HEK293 (cell line): ENCODE results near the gene LBH.

ENCODE experiments used
- CTCF ChIA-PET: fragments of 350-600 bp; formaldehyde crosslinking; extraction: SDS; loops from one replicate; lab custom pipeline; 2021; ENCODE audit warnings: antibody characterized with exemption; lab: Yijun Ruan, JAX
- POLR2A ChIA-PET: fragments of 300-600 bp; formaldehyde crosslinking; extraction: SDS; loops from one replicate; lab custom pipeline; 2020; ENCODE audit warnings: antibody characterized with exemption, inconsistent platforms; lab: Yijun Ruan, JAX
- H3K27ac ChIP-seq: fragments of 200-500 bp; sonication (Bioruptor generic); 2 replicates; pipeline ENCODE4 v1.5.1; 2014; ENCODE audit warnings: low read depth, low read length, control low read depth, inconsistent platforms; ENCODE audit errors: extremely low read depth
- H3K36me3 ChIP-seq, 2 experiments: fragments of 200-500 bp in 1 of 2; sonication (Bioruptor generic) in 1 of 2; 1 replicate in 1 of 2; 2 replicates in 1 of 2; pipeline ENCODE4 v1.5.1; 2014 to 2017; ENCODE audit warnings: inconsistent platforms in 2 of 2, low read length in 2 of 2; ENCODE audit not compliant: control insufficient read depth in 2 of 2, insufficient read depth in 1 of 2
- H3K4me1 ChIP-seq: fragments of 200-500 bp; sonication (Bioruptor generic); 2 replicates; pipeline ENCODE4 v1.5.1; 2014; ENCODE audit warnings: mild to moderate bottlenecking, low read length, inconsistent platforms; ENCODE audit not compliant: control insufficient read depth, insufficient read depth
- H3K4me3 ChIP-seq: 2 replicates; pipeline ENCODE4 v1.5.1; 2011; ENCODE audit warnings: low read depth, mild to moderate bottlenecking, control low read depth, low read length, moderate library complexity
- H3K9me3 ChIP-seq: fragments of 200-500 bp; sonication (Bioruptor generic); 2 replicates; pipeline ENCODE4 v1.5.1; 2014; ENCODE audit warnings: low read depth, low read length, inconsistent platforms; ENCODE audit not compliant: control insufficient read depth, insufficient read depth
- HIC1 ChIP-seq: fragments of 450-650 bp; formaldehyde crosslinking; IDR thresholded peaks from 2 replicates; pipeline ENCODE4 v1.5.1; 2016; ENCODE audit warnings: missing biosample characterization, missing genetic modification characterization
- HOXD13 ChIP-seq: sonication (generic); formaldehyde crosslinking; IDR thresholded peaks from 2 replicates; pipeline ENCODE4 v1.8.0; 2022; ENCODE audit warnings: missing genetic modification reagents, borderline replicate concordance
- INSM2 ChIP-seq: fragments of 450-650 bp; formaldehyde crosslinking; IDR thresholded peaks from 2 replicates; pipeline ENCODE4 v1.5.1; 2016; ENCODE audit warnings: missing biosample characterization, missing genetic modification characterization
- KLF8 ChIP-seq: fragments of 450-650 bp; formaldehyde crosslinking; IDR thresholded peaks from 2 replicates; pipeline ENCODE4 v1.5.1; 2016; ENCODE audit warnings: missing biosample characterization, missing genetic modification characterization
- OSR2 ChIP-seq: fragments of 450-650 bp; formaldehyde crosslinking; IDR thresholded peaks from 2 replicates; pipeline ENCODE4 v1.5.1; 2016; ENCODE audit warnings: missing biosample characterization, missing genetic modification characterization
- OVOL3 ChIP-seq: fragments of 450-650 bp; formaldehyde crosslinking; IDR thresholded peaks from 2 replicates; pipeline ENCODE4 v1.5.1; 2016; ENCODE audit warnings: missing biosample characterization, missing genetic modification characterization
- PBX3 ChIP-seq: sonication (generic); formaldehyde crosslinking; IDR thresholded peaks from 2 replicates; pipeline ENCODE4 v1.8.1; 2022; ENCODE audit warnings: mild to moderate bottlenecking, moderate library complexity, missing genetic modification reagents
- SCRT1 ChIP-seq: fragments of 450-650 bp; formaldehyde crosslinking; IDR thresholded peaks from 2 replicates; pipeline ENCODE4 v1.5.1; 2016; ENCODE audit warnings: missing biosample characterization, missing genetic modification characterization, borderline replicate concordance
- SP2 ChIP-seq: fragments of 450-650 bp; formaldehyde crosslinking; IDR thresholded peaks from 2 replicates; pipeline ENCODE4 v1.5.1; 2016; ENCODE audit warnings: missing biosample characterization, missing genetic modification characterization
- ZBTB26 ChIP-seq: fragments of 450-650 bp; formaldehyde crosslinking; optimal IDR thresholded peaks from 2 replicates; pipeline ENCODE3; 2016; ENCODE audit warnings: missing biosample characterization, mild to moderate bottlenecking, missing genetic modification characterization
- ZFP37 ChIP-seq: fragments of 450-650 bp; formaldehyde crosslinking; IDR thresholded peaks from 2 replicates; pipeline ENCODE4 v1.5.1; 2016; ENCODE audit warnings: missing biosample characterization, missing genetic modification characterization
- ZNF146 ChIP-seq: fragments of 450-650 bp; formaldehyde crosslinking; IDR thresholded peaks from 2 replicates; pipeline ENCODE4 v1.5.1; 2016; ENCODE audit warnings: missing biosample characterization, missing genetic modification characterization
- ZNF155 ChIP-seq: fragments of 450-650 bp; formaldehyde crosslinking; IDR thresholded peaks from 2 replicates; pipeline ENCODE4 v1.5.1; 2016; ENCODE audit warnings: missing biosample characterization, missing genetic modification characterization
- ZNF16 ChIP-seq: fragments of 450-650 bp; formaldehyde crosslinking; IDR thresholded peaks from 2 replicates; pipeline ENCODE4 v1.5.1; 2016; ENCODE audit warnings: low read depth, missing biosample characterization, missing genetic modification characterization
- ZNF169 ChIP-seq: fragments of 450-650 bp; formaldehyde crosslinking; IDR thresholded peaks from 2 replicates; pipeline ENCODE4 v1.5.1; 2016; ENCODE audit warnings: missing biosample characterization, missing genetic modification characterization
- ZNF19 ChIP-seq: fragments of 450-650 bp; formaldehyde crosslinking; IDR thresholded peaks from 2 replicates; pipeline ENCODE4; 2016; ENCODE audit warnings: missing biosample characterization, missing genetic modification characterization, low read depth
- ZNF202 ChIP-seq: fragments of 450-650 bp; formaldehyde crosslinking; IDR thresholded peaks from 2 replicates; pipeline ENCODE4 v1.5.1; 2016; ENCODE audit warnings: missing biosample characterization, missing genetic modification characterization, borderline replicate concordance
- ZNF292 ChIP-seq: fragments of 450-650 bp; formaldehyde crosslinking; IDR thresholded peaks from 2 replicates; pipeline ENCODE4 v1.5.1; 2016; ENCODE audit warnings: low read depth, missing biosample characterization, missing genetic modification characterization, borderline replicate concordance
- ZNF362 ChIP-seq: fragments of 450-650 bp; formaldehyde crosslinking; IDR thresholded peaks from 2 replicates; pipeline ENCODE4 v1.5.1; 2016; ENCODE audit warnings: missing biosample characterization, missing genetic modification characterization
- ZNF37A ChIP-seq: fragments of 450-650 bp; IDR thresholded peaks from 2 replicates; pipeline ENCODE4 v1.5.1; 2018; ENCODE audit warnings: missing biosample characterization, missing genetic modification characterization
- ZNF449 ChIP-seq: fragments of 450-650 bp; formaldehyde crosslinking; IDR thresholded peaks from 2 replicates; pipeline ENCODE4 v1.5.1; 2017; ENCODE audit warnings: missing biosample characterization, mild to moderate bottlenecking, missing genetic modification characterization, moderate library complexity
- ZNF473 ChIP-seq: fragments of 450-650 bp; formaldehyde crosslinking; IDR thresholded peaks from 2 replicates; pipeline ENCODE4 v1.5.1; 2017; ENCODE audit warnings: missing biosample characterization, missing genetic modification characterization
- ZNF514 ChIP-seq: fragments of 450-650 bp; formaldehyde crosslinking; IDR thresholded peaks from 2 replicates; pipeline ENCODE4 v1.5.1; 2016; ENCODE audit warnings: missing biosample characterization, missing genetic modification characterization
- ZNF571 ChIP-seq: fragments of 450-650 bp; formaldehyde crosslinking; IDR thresholded peaks from 2 replicates; pipeline ENCODE4 v1.5.0; 2017; ENCODE audit warnings: missing biosample characterization, missing genetic modification characterization
- ZNF610 ChIP-seq: fragments of 450-650 bp; formaldehyde crosslinking; IDR thresholded peaks from 2 replicates; pipeline ENCODE4 v1.5.1; 2016; ENCODE audit warnings: missing biosample characterization, missing genetic modification characterization, borderline replicate concordance
- ZNF654 ChIP-seq: fragments of 450-650 bp; formaldehyde crosslinking; IDR thresholded peaks from 2 replicates; pipeline ENCODE4 v1.5.1; 2016; ENCODE audit warnings: low read depth, missing biosample characterization, missing genetic modification characterization
- ZNF658 ChIP-seq: fragments of 450-650 bp; formaldehyde crosslinking; IDR thresholded peaks from 2 replicates; pipeline ENCODE4; 2016; ENCODE audit warnings: missing biosample characterization, missing genetic modification characterization
- ZNF792 ChIP-seq: fragments of 450-650 bp; formaldehyde crosslinking; IDR thresholded peaks from 2 replicates; pipeline ENCODE4 v1.5.1; 2016; ENCODE audit warnings: missing biosample characterization, missing genetic modification characterization

The LBH gene

GRCh38 chr2:30204281-30204680 is 27.1 kb upstream of the LBH start:
- ChIA-PET POLR2A (interaction anchor here (0.7 kb wide), 2 partner anchors 68 to 122 kb away, joined by 3 to 6 read pairs; no protein-coding TSS in a partner anchor), CTCF (interaction anchor here (1.3 to 8.0 kb wide), 2 partner anchors 39 to 504 kb away, joined by 9 to 272 read pairs; no protein-coding TSS in a partner anchor)
- H3K9me3 ChIP-seq = no peaks in the 10 kb centered on the region
- H3K27ac ChIP-seq = no peak overlapping the region
- H3K4me1 ChIP-seq = no peaks in the 10 kb centered on the region
- H3K36me3 ChIP-seq = no peaks in the 10 kb centered on the region
- H3K4me3 ChIP-seq = no peak overlapping the region
- TF ChIP-seq ZNF571 (no peak), ZNF155 (tag by site-specific recombination) (no peak), ZNF16 (no peak), ZNF362 (no peak), PBX3 (CRISPR knock-in tag) (no peak), ZNF449 (no peak), OSR2 (tag by site-specific recombination) (no peak), ZNF473 (tag by site-specific recombination) (no peak), INSM2 (no peak), HOXD13 (CRISPR knock-in tag) (no peak), ZNF146 (no peak), SP2 (tag by site-specific recombination) (no peak), ZNF658 (tag by site-specific recombination) (no peak), ZNF37A (no peak), ZNF292 (tag by site-specific recombination) (no peak), OVOL3 (tag by site-specific recombination) (no peak), ZNF654 (no peak), ZNF792 (tag by site-specific recombination) (no peak), ZNF610 (tag by site-specific recombination) (no peak)

- POLR2A ChIA-PET = no interaction called here
- CTCF ChIA-PET = interaction anchor here (0.7 to 8.0 kb wide), 4 partner anchors 41 to 503 kb away, joined by 3 to 272 read pairs (median 4); no protein-coding TSS in a partner anchor
- TF ChIP-seq ZNF514 (tag by site-specific recombination) = no peak
- TF ChIP-seq ZNF19 (tag by site-specific recombination) = no peak
- TF ChIP-seq SCRT1 = no peak
- TF ChIP-seq KLF8 (tag by site-specific recombination) = no peak
- no peak for TF ChIP-seq HIC1 (tag by site-specific recombination)
- TF ChIP-seq ZNF202 = no peak
- no peak for TF ChIP-seq ZBTB26 (tag by site-specific recombination)
- no peak for TF ChIP-seq ZFP37 (tag by site-specific recombination)
- TF ChIP-seq ZNF169 (tag by site-specific recombination) = no peak
- TF ChIP-seq, all 188 proteins: peak for 0
Measured at GRCh38 chr2:30205456-30205855, 25.9 kb upstream of the LBH start.

More at GRCh38 chr2:30205456-30205855, 25.9 kb upstream of the LBH start:
- Histone ChIP-seq H3K27ac (no peak overlapping the region), H3K36me3 (no peaks in the 10 kb centered on the region), H3K9me3 (no peaks in the 10 kb centered on the region), H3K4me1 (no peaks in the 10 kb centered on the region), H3K4me3 (no peak overlapping the region)
